GM23338 (cell line): ENCODE results near the gene PIAS4. TPM values are rescaled to one million over a fixed set of nuclear protein-coding genes. Genes with fewer than 3 reads are reported as not detected.

Source experiments
- ATAC-seq: fragments of 200-7000 bp; cut with Tn5 transposase; 3 replicates; pipeline ENCODE4 v1.9.1; 2020
- DNase-seq: peaks from one replicate; pipeline ENCODE4 v3.0.0-alpha.2; 2015; ENCODE audit warnings: low spot score
- H2AFZ ChIP-seq: fragments of 200-600 bp; sonication (generic); 2 replicates; pipeline ENCODE4 v1.8.0; 2016; ENCODE audit warnings: antibody characterized with exemption, mild to moderate bottlenecking, moderate library complexity
- H3F3A ChIP-seq: fragments of 200-600 bp; sonication (generic); replicated peaks from 2 replicates; pipeline ENCODE4 v1.8.0; 2017; ENCODE audit warnings: antibody characterized with exemption, mixed run types, low read depth
- H3K27ac ChIP-seq: fragments of 200-600 bp; sonication (generic); 2 replicates; pipeline ENCODE4 v1.6.1; 2016; ENCODE audit warnings: low read depth
- H3K27me3 ChIP-seq: fragments of 200-600 bp; sonication (generic); 2 replicates; pipeline ENCODE4 v1.8.0; 2016; ENCODE audit warnings: mild to moderate bottlenecking, mixed run types, moderate library complexity; ENCODE audit not compliant: insufficient read depth
- H3K36me3 ChIP-seq: fragments of 200-600 bp; sonication (generic); 2 replicates; pipeline ENCODE4 v1.8.0; 2016; ENCODE audit warnings: mild to moderate bottlenecking; ENCODE audit not compliant: insufficient read depth
- H3K4me1 ChIP-seq: fragments of 200-600 bp; sonication (generic); 2 replicates; pipeline ENCODE4 v1.8.0; 2016; ENCODE audit warnings: mild to moderate bottlenecking, moderate library complexity; ENCODE audit not compliant: insufficient read depth
- H3K4me2 ChIP-seq: fragments of 200-600 bp; sonication (generic); 2 replicates; pipeline ENCODE4 v1.7.1; 2017; ENCODE audit warnings: mixed run types
- H3K4me3 ChIP-seq: fragments of 200-600 bp; sonication (generic); 2 replicates; pipeline ENCODE4 v1.6.1; 2016; ENCODE audit warnings: mixed run types
- H3K79me2 ChIP-seq: fragments of 200-600 bp; sonication (generic); replicated peaks from 2 replicates; pipeline ENCODE4 v1.8.0; 2017; ENCODE audit warnings: mild to moderate bottlenecking; ENCODE audit not compliant: insufficient read depth
- H3K9me2 ChIP-seq: fragments of 200-600 bp; sonication (generic); 2 replicates; pipeline ENCODE4 v1.8.0; 2017; ENCODE audit not compliant: insufficient read depth
- H4K20me1 ChIP-seq: fragments of 200-600 bp; sonication (generic); replicated peaks from 2 replicates; pipeline ENCODE4 v1.8.0; 2017; ENCODE audit warnings: mild to moderate bottlenecking; ENCODE audit not compliant: insufficient read depth
- H3K27ac Mint-ChIP-seq: 2 replicates; pipeline ENCODE4 v1.8.0; 2020; ENCODE audit warnings: inconsistent platforms, mild to moderate bottlenecking, moderate library complexity, mixed read lengths
- H3K27me3 Mint-ChIP-seq: 3 replicates; pipeline ENCODE4 v1.8.0; 2022; ENCODE audit warnings: low read depth, mild to moderate bottlenecking, moderate library complexity, mixed read lengths, inconsistent platforms; ENCODE audit not compliant: insufficient read depth, poor library complexity
- H3K36me3 Mint-ChIP-seq: 3 replicates; pipeline ENCODE4 v1.8.0; 2021; ENCODE audit warnings: low read depth, mild to moderate bottlenecking, inconsistent platforms, moderate library complexity, mixed read lengths
- H3K4me1 Mint-ChIP-seq: 3 replicates; pipeline ENCODE4 v1.8.0; 2020; ENCODE audit warnings: mild to moderate bottlenecking, inconsistent platforms, mixed read lengths
- H3K4me3 Mint-ChIP-seq: 3 replicates; pipeline ENCODE4 v1.8.0; 2021; ENCODE audit warnings: moderate library complexity, mild to moderate bottlenecking, inconsistent platforms, mixed read lengths
- H3K9me3 Mint-ChIP-seq: 3 replicates; pipeline ENCODE4 v1.8.0; 2020; ENCODE audit warnings: moderate library complexity, mild to moderate bottlenecking, inconsistent platforms, mixed read lengths
- CREB1 ChIP-seq: fragments of 250-450 bp; sonication (Bioruptor Pico); IDR thresholded peaks from 2 replicates; pipeline ENCODE4 v1.5.0; 2020; ENCODE audit warnings: low read depth, mild to moderate bottlenecking, moderate library complexity
- EZH2 ChIP-seq: fragments of 200-600 bp; sonication (generic); IDR thresholded peaks from one replicate; pipeline ENCODE4 v1.8.0; 2017; ENCODE audit warnings: antibody characterized with exemption, mild to moderate bottlenecking, low read depth; ENCODE audit not compliant: unreplicated experiment
- EZH2phosphoT487 ChIP-seq: fragments of 200-600 bp; sonication (generic); IDR thresholded peaks from one replicate; pipeline ENCODE4 v1.8.1; 2018; ENCODE audit warnings: antibody characterized with exemption; ENCODE audit not compliant: unreplicated experiment
- POLR2AphosphoS5 ChIP-seq: IDR thresholded peaks from 2 replicates; pipeline ENCODE4 v1.6.1; 2016; ENCODE audit warnings: antibody characterized with exemption, low read depth
- STAT1 ChIP-seq: IDR thresholded peaks from one replicate; pipeline ENCODE4 v1.6.1; 2016; ENCODE audit warnings: antibody characterized with exemption; ENCODE audit not compliant: unreplicated experiment
- ZNF114 ChIP-seq: fragments of 250-450 bp; sonication (Bioruptor Pico); IDR thresholded peaks from 2 replicates; pipeline ENCODE4 v1.5.0; 2020; ENCODE audit warnings: mild to moderate bottlenecking, moderate library complexity
- ZNF462 ChIP-seq: fragments of 250-450 bp; sonication (Bioruptor Pico); IDR thresholded peaks from 2 replicates; pipeline ENCODE4 v1.5.0; 2020; ENCODE audit warnings: mild to moderate bottlenecking, moderate library complexity
- polyA plus RNA-seq: library from polyadenylated mRNA; unstranded; fragments of >200 nt; fragmentation: Nextera tagmentation; extraction: Ambion mirVana; gene quantifications from 2 replicates; pipeline ENCODE4 v1.2.1, GENCODE V29; 2016
- total RNA-seq: library from RNA; depleted of rRNA; stranded (reverse); fragments of >200 nt; shearing (Covaris generic); gene quantifications from 2 replicates; pipeline ENCODE4 v1.2.3, GENCODE V29; 2014
- TF ChIP-seq, protein P1 (sequence below): IDR thresholded peaks from 2 replicates; pipeline ENCODE4 v1.6.1; 2016; ENCODE audit warnings: antibody characterized with exemption

The PIAS4 gene
- total and polyA plus RNA-seq, 2 experiments from 2014 or later: 17.0 to 48.4 TPM

DNA sequence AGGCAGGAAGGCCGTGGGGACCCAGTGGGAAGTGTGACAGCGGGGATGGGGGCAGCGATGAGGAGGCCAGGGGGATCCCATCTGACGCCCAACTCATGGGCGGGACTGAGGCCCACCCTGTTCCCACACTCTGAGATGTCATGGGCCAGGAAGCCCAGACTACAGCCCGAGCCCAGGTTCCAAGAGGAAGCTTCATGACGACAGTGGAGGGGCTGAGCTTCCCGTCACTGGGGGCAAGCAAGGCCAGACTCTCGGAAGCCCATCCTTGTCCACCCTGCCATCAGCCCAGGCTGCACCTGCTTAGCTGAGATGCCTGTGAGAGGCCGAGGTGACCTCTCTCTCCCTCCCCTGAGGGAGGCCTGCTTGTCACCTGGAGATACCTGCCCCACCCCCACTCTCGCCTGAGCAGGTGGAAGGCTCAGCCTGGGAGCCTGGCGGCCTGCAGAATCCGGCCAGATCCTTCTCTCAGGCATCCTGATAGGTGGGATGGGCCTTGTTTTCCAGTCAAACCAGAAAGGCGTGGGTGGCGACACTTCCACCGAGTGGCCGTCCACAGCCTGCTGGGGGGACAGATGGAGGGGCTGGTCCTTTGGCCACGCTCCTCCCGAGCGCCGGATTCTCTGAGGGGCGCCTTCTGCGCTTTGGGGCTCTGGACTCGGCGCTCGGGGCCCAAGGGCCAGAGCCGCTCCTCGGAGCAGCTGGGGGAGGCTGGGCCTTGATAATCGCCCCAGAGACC, 54.3 kb downstream of the PIAS4 start:
- Mint-ChIP-seq H3K4me1 (peaks cover 6% of the 10 kb centered on the region), H3K27me3 (peaks cover 13% of the 10 kb centered on the region), H3K4me3 (no peak overlapping the region), H3K27ac (no peak overlapping the region), H3K36me3 (peaks cover 5% of the 10 kb centered on the region; the same call in 1 of the 3 replicates), H3K9me3 (no peaks in the 10 kb centered on the region)
- ATAC-seq (no peak), DNase-seq (peak; percentile 62)
- Histone ChIP-seq H3F3A (0 out of 2 replicates have a peak, but pooled peaks cover 10% of the 10 kb centered on the region), H3K4me2 (peak overlapping the region; percentile 55; the same call in 1 of the 2 replicates), H3K27ac (0 out of 2 replicates have a peak overlapping the region, but pooled peaks have one; percentile 45), H3K36me3 (no peaks in the 10 kb centered on the region), H3K27me3 (peaks cover under 1% of the 10 kb centered on the region; the same call in 1 of the 2 replicates), H3K4me1 (peaks cover 19% of the 10 kb centered on the region), H3K9me2 (no peaks in the 10 kb centered on the region), H4K20me1 (peaks cover 40% of the 10 kb centered on the region), H3K4me3 (no peak overlapping the region), H3K79me2 (peaks cover 82% of the 10 kb centered on the region), H2AFZ (no peak overlapping the region)
- TF ChIP-seq EZH2 (no peak), ZNF462 (no peak), STAT1 (no peak), CREB1 (CRISPR knock-in tag) (no peak), EZH2phosphoT487 (no peak), POLR2AphosphoS5 (no peak), ZNF114 (CRISPR knock-in tag) (no peak)
- TF ChIP-seq, protein P1, sequence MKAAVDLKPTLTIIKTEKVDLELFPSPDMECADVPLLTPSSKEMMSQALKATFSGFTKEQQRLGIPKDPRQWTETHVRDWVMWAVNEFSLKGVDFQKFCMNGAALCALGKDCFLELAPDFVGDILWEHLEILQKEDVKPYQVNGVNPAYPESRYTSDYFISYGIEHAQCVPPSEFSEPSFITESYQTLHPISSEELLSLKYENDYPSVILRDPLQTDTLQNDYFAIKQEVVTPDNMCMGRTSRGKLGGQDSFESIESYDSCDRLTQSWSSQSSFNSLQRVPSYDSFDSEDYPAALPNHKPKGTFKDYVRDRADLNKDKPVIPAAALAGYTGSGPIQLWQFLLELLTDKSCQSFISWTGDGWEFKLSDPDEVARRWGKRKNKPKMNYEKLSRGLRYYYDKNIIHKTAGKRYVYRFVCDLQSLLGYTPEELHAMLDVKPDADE: no peak
